ENCODE data around the gene FRMD8. TPM values are rescaled to one million over a fixed set of nuclear protein-coding genes. Genes with fewer than 3 reads are reported as not detected.

Gene FRMD8
- total and polyA plus RNA-seq, 2 of the 4 experiments (the other 2 are of a cell fraction) = 11.3 to 19.8 TPM

GRCh38 chr11:65420979-65421793 is 34.7 kb downstream of the FRMD8 start (continued):
- TF ChIP-seq MXI1 (IDR thresholded peaks at IDR 0.05; ENCODE audit: borderline replicate concordance, low read depth, low read length) (peak; percentile 42; the same call in 1 of the 2 replicates), SMC3 (IDR thresholded peaks at IDR 0.05; ENCODE audit: low read depth, low read length) (no peak), RFX5 (IDR thresholded peaks at IDR 0.05; ENCODE audit: low read depth, low read length) (no peak)

All from IMR-90 (cell line).